Measurements from ENCODE around the gene TNFRSF4.

DNA sequence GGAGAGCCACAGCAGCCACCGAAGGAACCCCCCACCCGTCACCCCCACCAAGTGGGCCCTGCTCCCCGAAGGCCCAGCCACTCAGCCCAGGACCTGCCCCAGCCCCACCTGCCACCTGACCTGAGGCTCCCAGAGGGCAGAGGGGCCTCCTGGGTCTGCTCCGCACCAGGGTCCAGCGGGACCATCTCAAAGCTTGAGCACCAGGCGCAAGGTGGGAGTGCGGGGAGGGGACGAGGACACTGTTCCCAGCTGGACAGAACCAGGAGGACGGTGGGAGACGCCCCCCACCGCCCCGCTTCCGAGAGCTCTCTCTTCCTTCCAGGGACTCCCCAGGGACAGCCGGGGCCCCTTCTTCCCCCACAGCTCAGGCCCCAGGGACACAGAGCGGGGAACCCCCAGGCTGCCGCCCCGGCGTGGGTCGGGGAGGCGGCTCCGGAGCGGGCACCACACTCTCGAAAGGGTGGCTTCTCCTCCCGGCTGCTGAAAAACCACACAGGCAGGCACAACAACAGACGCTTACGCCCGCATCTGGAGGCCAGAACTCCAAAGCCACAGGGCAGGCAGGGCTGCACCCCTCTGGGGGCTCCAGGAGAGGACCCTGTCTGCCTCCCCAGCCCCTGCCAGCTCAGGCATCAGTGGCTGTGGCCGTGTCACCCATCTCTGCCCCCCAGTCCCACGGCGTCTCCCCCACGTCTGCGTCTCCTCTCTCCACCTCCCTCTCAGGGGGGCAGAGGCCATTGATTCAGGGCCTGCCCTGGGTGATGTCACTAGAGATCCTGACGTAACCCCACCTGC lies 42.2 kb downstream of the TNFRSF4 start:
- TF ChIP-seq TCF7L2 (IDR thresholded peaks at IDR 0.05; ENCODE audit: borderline replicate concordance, extremely low read depth, insufficient read depth, insufficient read length) (no peak), REST (IDR thresholded peaks at IDR 0.05; ENCODE audit: low read depth) (no peak), EZH2phosphoT487 (IDR thresholded peaks at IDR 0.05; ENCODE audit: borderline replicate concordance) (no peak), POLR2AphosphoS5 (IDR thresholded peaks at IDR 0.05; ENCODE audit: low read depth, low read length) (no peak)
- TF ChIP-seq, protein P1, sequence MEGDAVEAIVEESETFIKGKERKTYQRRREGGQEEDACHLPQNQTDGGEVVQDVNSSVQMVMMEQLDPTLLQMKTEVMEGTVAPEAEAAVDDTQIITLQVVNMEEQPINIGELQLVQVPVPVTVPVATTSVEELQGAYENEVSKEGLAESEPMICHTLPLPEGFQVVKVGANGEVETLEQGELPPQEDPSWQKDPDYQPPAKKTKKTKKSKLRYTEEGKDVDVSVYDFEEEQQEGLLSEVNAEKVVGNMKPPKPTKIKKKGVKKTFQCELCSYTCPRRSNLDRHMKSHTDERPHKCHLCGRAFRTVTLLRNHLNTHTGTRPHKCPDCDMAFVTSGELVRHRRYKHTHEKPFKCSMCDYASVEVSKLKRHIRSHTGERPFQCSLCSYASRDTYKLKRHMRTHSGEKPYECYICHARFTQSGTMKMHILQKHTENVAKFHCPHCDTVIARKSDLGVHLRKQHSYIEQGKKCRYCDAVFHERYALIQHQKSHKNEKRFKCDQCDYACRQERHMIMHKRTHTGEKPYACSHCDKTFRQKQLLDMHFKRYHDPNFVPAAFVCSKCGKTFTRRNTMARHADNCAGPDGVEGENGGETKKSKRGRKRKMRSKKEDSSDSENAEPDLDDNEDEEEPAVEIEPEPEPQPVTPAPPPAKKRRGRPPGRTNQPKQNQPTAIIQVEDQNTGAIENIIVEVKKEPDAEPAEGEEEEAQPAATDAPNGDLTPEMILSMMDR (IDR thresholded peaks at IDR 0.05 in 2 of 3, conservative IDR thresholded peaks at IDR 0.05 in 1 of 3; ENCODE audit: borderline replicate concordance in 1 of 3, insufficient read depth in 1 of 3, low read depth in 2 of 3, low read length in 2 of 3), result no peak

Data from HCT116 (cell line).